Stomach (tissue), 9 donors: ENCODE results near the gene SCML2. TPM values are rescaled to one million over a fixed set of nuclear protein-coding genes. Genes with fewer than 3 reads are reported as not detected.
A peak's percentile ranks its signal among the peaks of the same experiment; 100 is the strongest.

Experiments used
- DNase-seq, 2 donors: peaks; one replicate each; pipeline versions ENCODE4 v3.0.0 to v3.0.0-alpha.2; 2013 to 2019
- H3K27ac ChIP-seq, 5 donors: fragments of 200-600 bp in 4 of 5; sonication (generic) in 4 of 5; one replicate each; pipeline ENCODE4 v1.5.1; 2013 to 2019; ENCODE audit warnings: mild to moderate bottlenecking in 1 of 5, moderate library complexity in 1 of 5
- H3K27me3 ChIP-seq, 3 donors: fragments of 200-600 bp; sonication (generic); one replicate each; pipeline ENCODE4 v1.5.1; 2017 to 2019; ENCODE audit warnings: mixed run types in 1 of 3
- H3K36me3 ChIP-seq, 4 donors: fragments of 200-600 bp; sonication (generic); 1 replicate in 3 of 4; 2 replicates in 1 of 4; pipeline ENCODE4 v1.5.1; 2016 to 2019
- H3K4me1 ChIP-seq, 4 donors: fragments of 200-600 bp; sonication (generic); one replicate each; pipeline ENCODE4 v1.5.1; 2016 to 2019
- H3K4me3 ChIP-seq, 4 donors: fragments of 200-600 bp; sonication (generic) in 3 of 4; one replicate each; pipeline ENCODE4 v1.5.1; 2016 to 2019; ENCODE audit warnings: mild to moderate bottlenecking in 1 of 4
- H3K9me3 ChIP-seq, 4 donors: fragments of 200-600 bp; sonication (generic); one replicate each; pipeline ENCODE4 v1.5.1; 2016 to 2019
- EP300 ChIP-seq: sonication (generic); formaldehyde crosslinking; IDR thresholded peaks from one replicate; pipeline ENCODE4 v1.6.1; 2017; ENCODE audit warnings: antibody characterized with exemption
- POLR2A ChIP-seq, 4 donors: fragments of 450-650 bp; IDR thresholded peaks; one replicate each; pipeline ENCODE4 v1.6.1; 2016; ENCODE audit warnings: antibody characterized with exemption in 4 of 4, control low read depth in 2 of 4, mild to moderate bottlenecking in 1 of 4, moderate library complexity in 1 of 4
- POLR2AphosphoS5 ChIP-seq, 3 donors: sonication (generic); formaldehyde crosslinking; IDR thresholded peaks; one replicate each; pipeline ENCODE4 v1.6.1; 2016; ENCODE audit warnings: antibody characterized with exemption in 3 of 3
- WGBS, 5 donors: extraction: QIAGEN DNeasy Blood & Tissue Kit in 3 of 5; methylation state at CpG; one replicate each; pipeline versions ENCODE4 v1.1.5 to v1.1.7; 2013 to 2018; 5-methylcytosine and 5-hydroxymethylcytosine counted together
- intact Hi-C: fragments of 100-400 bp; cut with DNase I; formaldehyde crosslinking; loops from one replicate; pipeline ENCODE4 v1.15.1; 2023; ENCODE audit warnings: low total_unique reads
- polyA plus RNA-seq, 3 donors: library from polyadenylated mRNA; stranded (reverse); fragments of 200-250 nt; gene quantifications; one replicate each; pipeline ENCODE4 v1.2.3, GENCODE V29; 2013
- small RNA-seq, 4 donors: library from RNA; depleted of rRNA; stranded (forward); fragments of <200 nt; gene quantifications; one replicate each; pipeline ENCODE3, GENCODE V24; 2016
- total RNA-seq, 5 donors: library from RNA; depleted of rRNA; stranded (reverse); fragments of >200 nt; gene quantifications; one replicate each; pipeline versions ENCODE4 v1.1.0 to v1.2.3, GENCODE V29; 2014 to 2016
- TF ChIP-seq, protein P1 (sequence below), 7 experiments: fragments of 450-650 bp in 4 of 7; fragments of 200-600 bp in 3 of 7; sonication (generic) in 3 of 7; IDR thresholded peaks; one replicate each; pipeline ENCODE4 v1.5.1; 2016 to 2019; ENCODE audit warnings: antibody characterized with exemption in 7 of 7, control low read depth in 2 of 7, mild to moderate bottlenecking in 1 of 7
- donor health status: healthy with polysubstance abuse.
- donor health status: Bipolar disorder and iron deficiency.
- donor health status: healthy.

The SCML2 gene
- total and polyA plus RNA-seq, 8 donors, result 0.45 to 5.7 (median 1.6) TPM; not detected in 1

DNA sequence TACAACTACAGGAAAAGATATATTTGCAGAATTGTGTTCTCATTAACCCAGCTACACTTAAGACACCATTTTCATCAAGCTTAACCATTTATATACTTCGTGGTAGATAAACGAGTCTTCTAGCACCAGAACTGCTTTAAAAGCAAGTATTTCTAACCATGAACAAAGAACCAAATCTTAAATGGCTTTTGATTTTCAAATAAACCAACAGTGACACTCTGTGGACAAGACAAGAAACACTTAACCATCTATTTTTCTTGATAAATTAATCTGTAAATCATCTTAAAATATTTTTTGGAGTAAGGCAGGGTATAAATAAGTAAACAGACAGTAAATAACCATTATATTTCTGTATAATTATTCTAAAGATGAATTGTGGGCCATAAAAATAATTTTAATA, 144.0 kb downstream of the SCML2 start:
- peak in 1 of 2 donors; percentile 26 for DNase-seq
- Histone ChIP-seq H3K4me3 (no peak overlapping the region), H3K27ac (no peak overlapping the region), H3K4me1 (no peaks in the 10 kb centered on the region), H3K36me3 (no peaks in the 10 kb centered on the region), H3K27me3 (no peaks in the 10 kb centered on the region), H3K9me3 (no peaks in the 10 kb centered on the region)
- TF ChIP-seq POLR2AphosphoS5 (IDR thresholded peaks at IDR 0.05) (no peak), EP300 (no peak), POLR2A (IDR thresholded peaks at IDR 0.05) (no peak)
- TF ChIP-seq, protein P1, sequence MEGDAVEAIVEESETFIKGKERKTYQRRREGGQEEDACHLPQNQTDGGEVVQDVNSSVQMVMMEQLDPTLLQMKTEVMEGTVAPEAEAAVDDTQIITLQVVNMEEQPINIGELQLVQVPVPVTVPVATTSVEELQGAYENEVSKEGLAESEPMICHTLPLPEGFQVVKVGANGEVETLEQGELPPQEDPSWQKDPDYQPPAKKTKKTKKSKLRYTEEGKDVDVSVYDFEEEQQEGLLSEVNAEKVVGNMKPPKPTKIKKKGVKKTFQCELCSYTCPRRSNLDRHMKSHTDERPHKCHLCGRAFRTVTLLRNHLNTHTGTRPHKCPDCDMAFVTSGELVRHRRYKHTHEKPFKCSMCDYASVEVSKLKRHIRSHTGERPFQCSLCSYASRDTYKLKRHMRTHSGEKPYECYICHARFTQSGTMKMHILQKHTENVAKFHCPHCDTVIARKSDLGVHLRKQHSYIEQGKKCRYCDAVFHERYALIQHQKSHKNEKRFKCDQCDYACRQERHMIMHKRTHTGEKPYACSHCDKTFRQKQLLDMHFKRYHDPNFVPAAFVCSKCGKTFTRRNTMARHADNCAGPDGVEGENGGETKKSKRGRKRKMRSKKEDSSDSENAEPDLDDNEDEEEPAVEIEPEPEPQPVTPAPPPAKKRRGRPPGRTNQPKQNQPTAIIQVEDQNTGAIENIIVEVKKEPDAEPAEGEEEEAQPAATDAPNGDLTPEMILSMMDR (IDR thresholded peaks at IDR 0.05), result peak in 1 of 7 experiments; percentile 10
- intact Hi-C loops, result no loop called here
- WGBS, 5 donors, result 11 to 22% (median 16%) methylated on average over 2 of the region's 2 CpGs

DNA sequence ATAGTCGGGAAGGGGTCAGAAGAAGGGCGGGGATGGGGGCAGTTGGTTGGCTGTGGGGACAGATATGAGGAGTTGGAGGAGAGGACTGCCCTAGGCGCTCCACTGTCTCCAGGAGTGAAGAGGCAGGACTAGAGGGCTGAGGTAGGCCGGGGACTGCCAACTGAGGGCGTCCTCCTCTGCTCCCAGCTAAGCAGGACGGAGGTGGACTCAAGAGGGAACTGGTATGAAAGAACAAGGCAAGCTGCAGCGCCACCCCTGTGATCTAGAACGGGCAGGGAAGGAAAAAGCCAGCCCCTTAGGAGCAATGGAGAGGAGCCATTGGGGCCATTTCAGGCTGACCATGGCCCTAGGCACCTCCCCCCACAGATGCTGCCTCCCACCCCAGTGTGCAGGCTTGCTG, 147.8 kb downstream of the SCML2 start:
- H3K9me3 ChIP-seq, result no peaks in the 10 kb centered on the region
- DNase-seq, result no peak
- TF ChIP-seq, protein P1 (IDR thresholded peaks at IDR 0.05), result no peak
- TF ChIP-seq EP300 (no peak), POLR2A (IDR thresholded peaks at IDR 0.05) (no peak), POLR2AphosphoS5 (IDR thresholded peaks at IDR 0.05) (no peak)
- H3K27ac ChIP-seq, result no peak overlapping the region
- no peaks in the 10 kb centered on the region for H3K4me1 ChIP-seq
- WGBS, 5 donors, result 70 to 89% (median 79%) methylated on average over 5 to 8 of the region's 8 CpGs
- no peaks in the 10 kb centered on the region for H3K36me3 ChIP-seq
- H3K4me3 ChIP-seq, result no peak overlapping the region
- intact Hi-C loops, result no loop called here
- no peaks in the 10 kb centered on the region for H3K27me3 ChIP-seq

DNA sequence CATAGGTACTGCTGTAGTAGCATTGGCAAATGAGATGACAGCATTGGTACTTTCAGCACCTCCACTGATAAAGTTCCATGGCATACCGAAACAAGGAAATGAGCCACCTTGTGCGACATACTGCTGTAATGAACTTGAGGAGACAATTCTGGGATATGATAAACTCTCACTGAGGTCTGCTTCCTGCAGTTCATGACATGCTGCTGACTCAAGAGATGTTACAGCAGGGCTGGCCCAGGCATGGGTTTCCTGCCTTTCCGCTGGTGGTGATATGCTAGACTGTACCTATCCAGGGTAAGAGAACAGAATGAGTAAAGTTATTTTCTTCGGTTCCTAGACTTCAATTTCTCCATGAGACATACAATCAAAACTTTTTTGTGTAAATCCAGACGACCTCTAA, 150.9 kb downstream of the SCML2 start:
- TF ChIP-seq EP300 (no peak), POLR2A (IDR thresholded peaks at IDR 0.05) (no peak), POLR2AphosphoS5 (IDR thresholded peaks at IDR 0.05) (no peak)
- TF ChIP-seq, protein P1 (IDR thresholded peaks at IDR 0.05), result no peak
- no peaks in the 10 kb centered on the region for H3K9me3 ChIP-seq
- no peaks in the 10 kb centered on the region for H3K36me3 ChIP-seq
- WGBS, 5 donors, result 68 to 83% (median 77%) methylated on average over 3 to 5 of the region's 5 CpGs
- H3K4me3 ChIP-seq, result no peak overlapping the region
- DNase-seq, result no peak
- no peaks in the 10 kb centered on the region for H3K4me1 ChIP-seq
- H3K27me3 ChIP-seq, result no peaks in the 10 kb centered on the region
- intact Hi-C loops, result no loop called here
- H3K27ac ChIP-seq, result no peak overlapping the region

DNA sequence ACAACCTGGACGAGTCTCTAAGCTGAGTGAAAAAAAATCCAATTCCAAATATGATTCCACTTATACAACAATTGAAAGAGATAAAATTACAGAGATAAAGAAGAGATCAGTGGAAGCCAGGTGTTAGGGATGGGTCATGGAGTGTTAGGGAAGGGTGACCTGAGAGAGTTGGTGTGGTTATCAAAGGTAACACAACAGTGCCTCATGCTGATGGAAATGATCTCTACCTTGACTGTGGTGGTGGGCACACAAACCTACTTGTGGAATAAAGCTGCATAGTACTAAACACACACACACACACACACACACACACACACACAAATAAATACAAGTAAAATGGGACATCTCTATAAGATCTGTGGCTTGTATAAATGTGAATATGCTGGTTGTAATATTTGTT, 159.8 kb downstream of the SCML2 start:
- Histone ChIP-seq H3K4me3 (no peak overlapping the region), H3K27me3 (no peaks in the 10 kb centered on the region), H3K36me3 (no peaks in the 10 kb centered on the region), H3K4me1 (no peaks in the 10 kb centered on the region), H3K9me3 (peaks cover 0 to 5% (median 0%) of the 10 kb centered on the region in 4 donors), H3K27ac (no peak overlapping the region)
- intact Hi-C loops, result no loop called here
- WGBS, 5 donors, result 43 to 73% (median 47%) methylated on average over 1 of the region's 1 CpG
- TF ChIP-seq POLR2A (IDR thresholded peaks at IDR 0.05) (no peak), EP300 (no peak), POLR2AphosphoS5 (IDR thresholded peaks at IDR 0.05) (no peak)
- TF ChIP-seq, protein P1 (IDR thresholded peaks at IDR 0.05), result no peak
- no peak for DNase-seq

Small RNA genes lying within 50 kb of the gene (small RNA-seq; reads per million reads assigned to genes)
- gene RF00019 (0 reads per million in 4 donors), gene TMSB10P2 (0 reads per million in 4 donors)

Other genes with a start within 250 kb of the SCML2 start
- gene BEND2, start 133.8 kb downstream of the SCML2 start, total RNA-seq, result not detected
- gene BEND2, start 133.8 kb downstream of the SCML2 start, polyA plus RNA-seq, result under 1 TPM in 1 of 3 donors, not detected in 2; 0.06 TPM
- gene CDKL5, start 70.9 kb upstream of the SCML2 start, total RNA-seq, result 10 to 100 TPM in 1 of 5 donors, 1 to 10 TPM in 3, under 1 TPM in 1; under 0.01 to 21.4 (median 7.7) TPM
- 1 to 10 TPM in 1 of 3 donors, under 1 TPM in 2; 0.61 to 1.2 (median 0.65) TPM for gene CDKL5, start 70.9 kb upstream of the SCML2 start, polyA plus RNA-seq